H54 (cell line): ENCODE measurements around the gene GPC4.

Experiments
- DNase-seq: peaks from one replicate; pipeline ENCODE4 v3.0.0; 2011; ENCODE audit warnings: low spot score, mixed read lengths; ENCODE audit not compliant: insufficient read length
- FAIRE-seq: peaks from 3 replicates; lab custom pipeline; 2011; peaks lifted over from hg19 to GRCh38; lab: Jason Lieb, UNC
- POLR2A ChIP-seq: IDR thresholded peaks from 2 replicates; pipeline ENCODE4 v1.6.1; 2011; ENCODE audit warnings: low read depth, mild to moderate bottlenecking, low read length

GPC4 gene

GRCh38 chrX:133434197-133434820 lies 19.0 kb upstream of the GPC4 start:
- DNase-seq = no peak
- no peak for TF ChIP-seq POLR2A
- FAIRE-seq = no peak

GRCh38 chrX:133419911-133420310 lies 4.6 kb upstream of the GPC4 start:
- no peak for TF ChIP-seq POLR2A
- FAIRE-seq (no peak), DNase-seq (no peak)

- no peak for TF ChIP-seq POLR2A
- DNase-seq = no peak
- FAIRE-seq = no peak
Measured at GRCh38 chrX:133418588-133418987, 3.3 kb upstream of the GPC4 start.

- TF ChIP-seq POLR2A = no peak
- no peak for DNase-seq
- FAIRE-seq = no peak
Measured at GRCh38 chrX:133417364-133417763, 2.1 kb upstream of the GPC4 start.

- DNase-seq (peak; percentile 13), FAIRE-seq (no peak)
- no peak for TF ChIP-seq POLR2A
Measured at GRCh38 chrX:133414406-133415275, 648 bp downstream of the GPC4 start.

- no peak for TF ChIP-seq POLR2A
- no peak for FAIRE-seq
- DNase-seq = no peak
Measured at GRCh38 chrX:133413218-133413925, 1.9 kb downstream of the GPC4 start.

GRCh38 chrX:133412665-133413064 lies 2.6 kb downstream of the GPC4 start:
- no peak for DNase-seq
- TF ChIP-seq POLR2A = no peak
- FAIRE-seq = no peak

GRCh38 chrX:133412246-133412645 lies 3.0 kb downstream of the GPC4 start:
- no peak for FAIRE-seq

GRCh38 chrX:133410550-133410949 lies 4.7 kb downstream of the GPC4 start:
- no peak for TF ChIP-seq POLR2A
- FAIRE-seq (no peak), DNase-seq (no peak)

More at GRCh38 chrX:133412246-133412645, 3.0 kb downstream of the GPC4 start:
- no peak for TF ChIP-seq POLR2A
- no peak for DNase-seq

- FAIRE-seq = no peak
- DNase-seq = no peak
- no peak for TF ChIP-seq POLR2A
Measured at GRCh38 chrX:133405498-133406185, 9.6 kb downstream of the GPC4 start.

GRCh38 chrX:133403984-133404383 lies 11.3 kb downstream of the GPC4 start:
- FAIRE-seq (no peak), DNase-seq (no peak)
- no peak for TF ChIP-seq POLR2A

GRCh38 chrX:133402830-133403625 lies 12.3 kb downstream of the GPC4 start:
- no peak for DNase-seq
- no peak for TF ChIP-seq POLR2A
- no peak for FAIRE-seq

GRCh38 chrX:133402042-133402453 lies 13.2 kb downstream of the GPC4 start:
- no peak for TF ChIP-seq POLR2A
- no peak for DNase-seq
- no peak for FAIRE-seq

- no peak for TF ChIP-seq POLR2A
- no peak for FAIRE-seq
- no peak for DNase-seq
Measured at GRCh38 chrX:133401536-133401935, 13.8 kb downstream of the GPC4 start.
